H9 (cell line): Measurements from ENCODE around the gene COX8A. TPM values are rescaled to one million over a fixed set of nuclear protein-coding genes. Genes with fewer than 3 reads are reported as not detected.

Experiments
- DNase-seq: peaks from one replicate; pipeline ENCODE4 v3.0.0-alpha.2; 2017
- H2AFZ ChIP-seq: one replicate; pipeline ENCODE4 v1.6.1; 2013; ENCODE audit warnings: mild to moderate bottlenecking, low read length, control low read depth, moderate library complexity
- H2AK5ac ChIP-seq: 2 replicates; pipeline ENCODE4 v1.6.1; 2013; ENCODE audit warnings: low read length, control low read depth, mixed read lengths; ENCODE audit not compliant: insufficient read length
- H2BK120ac ChIP-seq: one replicate; pipeline ENCODE4 v1.6.1; 2013; ENCODE audit warnings: low read depth, mild to moderate bottlenecking, low read length, control low read depth, inconsistent platforms; ENCODE audit not compliant: poor library complexity, severe bottlenecking
- H2BK12ac ChIP-seq: 2 replicates; pipeline ENCODE4 v1.6.1; 2013; ENCODE audit warnings: low read length, control low read depth, mixed read lengths, low read depth; ENCODE audit not compliant: insufficient read length
- H2BK15ac ChIP-seq: 2 replicates; pipeline ENCODE4 v1.6.1; 2013; ENCODE audit warnings: low read depth, low read length, control low read depth
- H2BK20ac ChIP-seq: one replicate; pipeline ENCODE4 v1.6.1; 2013; ENCODE audit warnings: low read depth, mild to moderate bottlenecking, low read length, control low read depth, inconsistent platforms; ENCODE audit not compliant: poor library complexity, severe bottlenecking
- H2BK5ac ChIP-seq: 2 replicates; pipeline ENCODE4 v1.6.1; 2013; ENCODE audit warnings: low read length, control low read depth, mixed read lengths; ENCODE audit not compliant: insufficient read length
- H3K14ac ChIP-seq: 2 replicates; pipeline ENCODE4 v1.6.1; 2013; ENCODE audit warnings: low read length, control low read depth; ENCODE audit not compliant: insufficient read depth
- H3K18ac ChIP-seq: 2 replicates; pipeline ENCODE4 v1.6.1; 2013; ENCODE audit warnings: low read depth, mild to moderate bottlenecking, mixed read lengths, low read length, control low read depth; ENCODE audit not compliant: insufficient read length
- H3K23ac ChIP-seq: 2 replicates; pipeline ENCODE4 v1.6.1; 2013; ENCODE audit warnings: low read length, control low read depth, mixed read lengths, low read depth; ENCODE audit not compliant: insufficient read length
- H3K23me2 ChIP-seq: 2 replicates; pipeline ENCODE4 v1.6.1; 2013; ENCODE audit warnings: low read depth, mild to moderate bottlenecking, mixed read lengths, low read length, control low read depth; ENCODE audit not compliant: insufficient read length, poor library complexity, severe bottlenecking
- H3K27ac ChIP-seq: 2 replicates; pipeline ENCODE4 v1.5.1; 2013; ENCODE audit warnings: low read length, control low read depth, mixed read lengths, low read depth; ENCODE audit not compliant: insufficient read length
- H3K27me3 ChIP-seq: 2 replicates; pipeline ENCODE4 v1.6.1; 2013; ENCODE audit warnings: low read length, control low read depth, inconsistent platforms; ENCODE audit not compliant: insufficient read depth
- H3K4ac ChIP-seq: 2 replicates; pipeline ENCODE4 v1.6.1; 2013; ENCODE audit warnings: low read depth, mild to moderate bottlenecking, control low read depth, inconsistent platforms, low read length, moderate library complexity
- H3K4me1 ChIP-seq: 2 replicates; pipeline ENCODE4 v1.6.1; 2013; ENCODE audit warnings: low read length, control low read depth, inconsistent platforms; ENCODE audit not compliant: insufficient read depth
- H3K4me2 ChIP-seq: 2 replicates; pipeline ENCODE4 v1.6.1; 2013; ENCODE audit warnings: low read length, control low read depth, mixed read lengths; ENCODE audit not compliant: insufficient read length, insufficient read depth
- H3K56ac ChIP-seq: 2 replicates; pipeline ENCODE4 v1.6.1; 2013; ENCODE audit warnings: low read depth, mild to moderate bottlenecking, mixed read lengths, low read length, control low read depth; ENCODE audit not compliant: insufficient read length
- H3K79me1 ChIP-seq: 2 replicates; pipeline ENCODE4 v1.6.1; 2013; ENCODE audit warnings: low read depth, mild to moderate bottlenecking, moderate library complexity, low read length, control low read depth, inconsistent platforms; ENCODE audit not compliant: insufficient read depth, poor library complexity, severe bottlenecking
- H3K79me2 ChIP-seq: 2 replicates; pipeline ENCODE4 v1.6.1; 2013; ENCODE audit warnings: low read length, control low read depth, inconsistent platforms; ENCODE audit not compliant: insufficient read depth
- H3K9ac ChIP-seq: 2 replicates; pipeline ENCODE4 v1.6.1; 2013; ENCODE audit warnings: low read length, control low read depth, mixed read lengths; ENCODE audit not compliant: insufficient read length; ENCODE audit errors: extremely low read depth
- H3K9me3 ChIP-seq: one replicate; pipeline ENCODE4 v1.6.1; 2013; ENCODE audit warnings: low read depth, low read length, inconsistent platforms; ENCODE audit not compliant: control insufficient read depth
- H3T11ph ChIP-seq: one replicate; pipeline ENCODE4 v1.6.1; 2013; ENCODE audit warnings: mild to moderate bottlenecking, low read length, control low read depth, inconsistent platforms
- H4K20me1 ChIP-seq: one replicate; pipeline ENCODE4 v1.6.1; 2013; ENCODE audit not compliant: control insufficient read depth, insufficient read length, insufficient read depth
- H4K5ac ChIP-seq: 2 replicates; pipeline ENCODE4 v1.6.1; 2013; ENCODE audit warnings: low read depth, mild to moderate bottlenecking, mixed read lengths, low read length, control low read depth; ENCODE audit not compliant: insufficient read length
- H4K8ac ChIP-seq: replicated peaks from 2 replicates; pipeline ENCODE4 v1.6.1; 2013; ENCODE audit warnings: low read length, control low read depth, mixed read lengths, low read depth; ENCODE audit not compliant: insufficient read length
- H4K91ac ChIP-seq: 2 replicates; pipeline ENCODE4 v1.6.1; 2013; ENCODE audit warnings: low read depth, mild to moderate bottlenecking, moderate library complexity, mixed read lengths, low read length, control low read depth; ENCODE audit not compliant: insufficient read length
- H3K27ac Mint-ChIP-seq, 3 experiments: 2 replicates in 2 of 3; 3 replicates in 1 of 3; pipeline ENCODE4 v1.8.0; 2020 to 2021; ENCODE audit warnings: mixed read lengths in 3 of 3, mild to moderate bottlenecking in 1 of 3, moderate library complexity in 1 of 3
- H3K27me3 Mint-ChIP-seq: 2 replicates; pipeline ENCODE4 v1.8.0; 2021; ENCODE audit warnings: low read depth, mild to moderate bottlenecking, moderate library complexity, mixed read lengths
- H3K36me3 Mint-ChIP-seq, 3 experiments: 2 replicates in 2 of 3; 3 replicates in 1 of 3; pipeline ENCODE4 v1.8.0; 2020 to 2021; ENCODE audit warnings: low read depth in 3 of 3, mixed read lengths in 3 of 3; ENCODE audit not compliant: insufficient read depth in 1 of 3
- H3K4me1 Mint-ChIP-seq, 2 experiments: 2 replicates each; pipeline ENCODE4 v1.8.0; 2020; ENCODE audit warnings: mixed read lengths in 2 of 2
- H3K4me3 Mint-ChIP-seq, 2 experiments: 2 replicates in 1 of 2; 3 replicates in 1 of 2; pipeline ENCODE4 v1.8.0; 2020 to 2021; ENCODE audit warnings: mild to moderate bottlenecking in 2 of 2, mixed read lengths in 2 of 2, moderate library complexity in 1 of 2
- H3K9me3 Mint-ChIP-seq, 2 experiments: 2 replicates in 1 of 2; 3 replicates in 1 of 2; pipeline ENCODE4 v1.8.0; 2020; ENCODE audit warnings: mild to moderate bottlenecking in 2 of 2, mixed read lengths in 2 of 2, moderate library complexity in 1 of 2
- WGBS: extraction: QIAGEN DNeasy Blood & Tissue Kit; methylation state at CpG from one replicate; pipeline ENCODE4 v1.1.7; 2013; ENCODE audit warnings: missing lambda C conversion rate, low lambda C conversion rate, mixed read lengths; ENCODE audit not compliant: insufficient read length; ENCODE audit errors: extremely low coverage; 5-methylcytosine and 5-hydroxymethylcytosine counted together
- total RNA-seq: library from RNA; stranded (reverse); gene quantifications from 2 replicates; pipeline ENCODE4 v1.2.1, GENCODE V29; 2021
- TF ChIP-seq, protein P1 (sequence below): fragments of 200-600 bp; sonication (generic); conservative IDR thresholded peaks from 3 replicates; pipeline ENCODE4 v1.8.0; 2021; ENCODE audit warnings: antibody characterized with exemption, mild to moderate bottlenecking

COX8A gene
- total RNA-seq, 1 experiment from 2014 or later: 429 TPM

DNA sequence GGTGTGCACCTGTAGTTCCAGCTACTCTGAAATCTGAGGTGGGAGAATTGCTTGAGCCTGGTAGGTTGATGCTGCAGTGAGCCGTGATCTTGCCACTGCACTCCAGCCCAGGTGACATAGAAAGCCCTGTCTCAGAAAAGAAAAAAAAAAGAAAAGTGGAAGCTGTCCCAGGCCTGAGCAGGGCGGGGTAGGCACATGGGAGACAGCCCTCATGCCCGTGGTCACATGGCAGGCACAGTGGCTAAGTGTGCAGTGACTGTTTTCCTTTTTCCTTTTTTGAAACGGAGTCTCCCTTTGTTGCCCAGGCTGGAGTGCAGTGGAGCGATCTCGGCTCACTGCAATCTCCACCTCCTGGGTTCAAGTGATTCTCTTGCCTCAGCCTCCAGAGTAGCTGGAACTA lies 19.6 kb downstream of the COX8A start:
- Histone ChIP-seq H2BK15ac (no peak overlapping the region), H4K20me1 (no peaks in the 10 kb centered on the region), H4K5ac (no peak overlapping the region), H4K91ac (no peak overlapping the region), H3K79me2 (no peaks in the 10 kb centered on the region; the same call in 1 of the 2 replicates), H3K27me3 (no peaks in the 10 kb centered on the region), H3K23me2 (peaks cover 2% of the 10 kb centered on the region), H2AK5ac (no peak overlapping the region), H3T11ph (no peak overlapping the region), H3K18ac (no peak overlapping the region), H2AFZ (no peak overlapping the region), H3K9ac (no peak overlapping the region), H3K4ac (no peak overlapping the region), H3K56ac (no peak overlapping the region), H3K4me2 (no peak overlapping the region), H2BK12ac (no peak overlapping the region), H3K27ac (no peak overlapping the region), H2BK20ac (no peak overlapping the region), H3K14ac (no peak overlapping the region), H2BK120ac (no peak overlapping the region), H3K9me3 (no peaks in the 10 kb centered on the region), H3K79me1 (peaks cover 7% of the 10 kb centered on the region), H3K4me1 (no peaks in the 10 kb centered on the region), H4K8ac (no peak overlapping the region), H2BK5ac (no peak overlapping the region), H3K23ac (no peak overlapping the region)
- Mint-ChIP-seq H3K27ac (no peak overlapping the region; a peak in 1 of 7 replicates), H3K4me3 (no peak overlapping the region), H3K27me3 (no peaks in the 10 kb centered on the region), H3K9me3 (no peaks in the 10 kb centered on the region; a peak in 1 of 5 replicates), H3K4me1 (peaks cover 7 to 13% of the 10 kb centered on the region in 2 experiments), H3K36me3 (peaks cover 46 to 84% (median 78%) of the 10 kb centered on the region in 3 experiments; a peak in 6 of 7 replicates)
- TF ChIP-seq, protein P1, sequence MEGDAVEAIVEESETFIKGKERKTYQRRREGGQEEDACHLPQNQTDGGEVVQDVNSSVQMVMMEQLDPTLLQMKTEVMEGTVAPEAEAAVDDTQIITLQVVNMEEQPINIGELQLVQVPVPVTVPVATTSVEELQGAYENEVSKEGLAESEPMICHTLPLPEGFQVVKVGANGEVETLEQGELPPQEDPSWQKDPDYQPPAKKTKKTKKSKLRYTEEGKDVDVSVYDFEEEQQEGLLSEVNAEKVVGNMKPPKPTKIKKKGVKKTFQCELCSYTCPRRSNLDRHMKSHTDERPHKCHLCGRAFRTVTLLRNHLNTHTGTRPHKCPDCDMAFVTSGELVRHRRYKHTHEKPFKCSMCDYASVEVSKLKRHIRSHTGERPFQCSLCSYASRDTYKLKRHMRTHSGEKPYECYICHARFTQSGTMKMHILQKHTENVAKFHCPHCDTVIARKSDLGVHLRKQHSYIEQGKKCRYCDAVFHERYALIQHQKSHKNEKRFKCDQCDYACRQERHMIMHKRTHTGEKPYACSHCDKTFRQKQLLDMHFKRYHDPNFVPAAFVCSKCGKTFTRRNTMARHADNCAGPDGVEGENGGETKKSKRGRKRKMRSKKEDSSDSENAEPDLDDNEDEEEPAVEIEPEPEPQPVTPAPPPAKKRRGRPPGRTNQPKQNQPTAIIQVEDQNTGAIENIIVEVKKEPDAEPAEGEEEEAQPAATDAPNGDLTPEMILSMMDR: no peak
- no peak for DNase-seq
- no CpG with 5 or more reads among the region's 6 CpGs for WGBS
